Type B pancreatic cell (in vitro differentiated cells): ENCODE results near the gene DNAH11. TPM values are rescaled to one million over a fixed set of nuclear protein-coding genes. Genes with fewer than 3 reads are reported as not detected.
"Not testable (repeated sequence)": the region's sequence is repeated elsewhere in the genome, so short reads cannot be mapped to it uniquely, and the experiment has no call there.

ENCODE experiments used
- DNase-seq: peaks from one replicate; pipeline ENCODE4 v3.0.0; 2021; ENCODE audit warnings: mixed read lengths; ENCODE audit not compliant: unreplicated experiment; ENCODE audit errors: extremely low spot score
- H3K27ac Mint-ChIP-seq: 2 replicates; pipeline ENCODE4 v1.8.0; 2021; ENCODE audit warnings: mild to moderate bottlenecking, mixed read lengths
- H3K27me3 Mint-ChIP-seq: 2 replicates; pipeline ENCODE4 v1.8.0; 2021; ENCODE audit warnings: mixed read lengths
- H3K36me3 Mint-ChIP-seq: 2 replicates; pipeline ENCODE4 v1.8.0; 2021; ENCODE audit warnings: mixed read lengths
- H3K4me1 Mint-ChIP-seq: one replicate; pipeline ENCODE4 v1.8.0; 2021; ENCODE audit warnings: mixed read lengths; ENCODE audit not compliant: unreplicated experiment
- H3K4me3 Mint-ChIP-seq: 2 replicates; pipeline ENCODE4 v1.8.0; 2021; ENCODE audit warnings: mild to moderate bottlenecking, mixed read lengths
- H3K9me3 Mint-ChIP-seq: 2 replicates; pipeline ENCODE4 v1.8.0; 2021; ENCODE audit warnings: mixed read lengths
- CTCF ChIP-seq: fragments of 200-600 bp; sonication (generic); conservative IDR thresholded peaks from 2 replicates; pipeline ENCODE4 v1.5.0; 2021; ENCODE audit warnings: antibody characterized with exemption, mild to moderate bottlenecking
- total RNA-seq: library from RNA; stranded (reverse); gene quantifications from 2 replicates; pipeline ENCODE4 v1.2.1, GENCODE V29; 2021; ENCODE audit warnings: low replicate concordance

Gene DNAH11
- total RNA-seq, 1 donor from 2014 or later = 3.2 TPM

- Mint-ChIP-seq H3K36me3 (no peaks in the 10 kb centered on the region), H3K27me3 (no peaks in the 10 kb centered on the region), H3K4me3 (no peak overlapping the region), H3K4me1 (no peaks in the 10 kb centered on the region), H3K27ac (no peak overlapping the region), H3K9me3 (no peaks in the 10 kb centered on the region)
- TF ChIP-seq CTCF = no peak
- no peak for DNase-seq
Observed at GRCh38 chr7:21670496-21670895, 127.7 kb downstream of the DNAH11 start.

- Mint-ChIP-seq H3K27me3 (no peaks in the 10 kb centered on the region), H3K4me1 (no peaks in the 10 kb centered on the region), H3K4me3 (no peak overlapping the region), H3K36me3 (no peaks in the 10 kb centered on the region), H3K9me3 (no peaks in the 10 kb centered on the region), H3K27ac (no peak overlapping the region)
- no peak for DNase-seq
- TF ChIP-seq CTCF = no peak
Observed at GRCh38 chr7:21671859-21672258, 129.0 kb downstream of the DNAH11 start.

GRCh38 chr7:21675255-21675654 is 132.4 kb downstream of the DNAH11 start:
- no peak overlapping the region for H3K27ac Mint-ChIP-seq
- H3K27me3 Mint-ChIP-seq = no peaks in the 10 kb centered on the region
- H3K4me1 Mint-ChIP-seq = no peaks in the 10 kb centered on the region
- no peaks in the 10 kb centered on the region for H3K9me3 Mint-ChIP-seq
- H3K4me3 Mint-ChIP-seq = no peak overlapping the region
- no peak for TF ChIP-seq CTCF
- no peak for DNase-seq
- no peaks in the 10 kb centered on the region for H3K36me3 Mint-ChIP-seq

- no peaks in the 10 kb centered on the region for H3K4me1 Mint-ChIP-seq
- H3K27me3 Mint-ChIP-seq = peaks cover 6% of the 10 kb centered on the region
- no peaks in the 10 kb centered on the region for H3K36me3 Mint-ChIP-seq
- no peak overlapping the region for H3K4me3 Mint-ChIP-seq
- no peak for TF ChIP-seq CTCF
- no peaks in the 10 kb centered on the region for H3K9me3 Mint-ChIP-seq
- H3K27ac Mint-ChIP-seq = no peak overlapping the region
- DNase-seq = no peak
Observed at GRCh38 chr7:21690705-21691104, 147.9 kb downstream of the DNAH11 start.

GRCh38 chr7:21691146-21691545 is 148.3 kb downstream of the DNAH11 start:
- H3K27ac Mint-ChIP-seq, H3K36me3 Mint-ChIP-seq, H3K4me3 Mint-ChIP-seq, DNase-seq, H3K27me3 Mint-ChIP-seq, H3K4me1 Mint-ChIP-seq, H3K9me3 Mint-ChIP-seq: not testable (repeated sequence)

GRCh38 chr7:21700587-21700986 is 157.7 kb downstream of the DNAH11 start:
- H3K27me3 Mint-ChIP-seq, DNase-seq, H3K27ac Mint-ChIP-seq, H3K4me1 Mint-ChIP-seq, H3K4me3 Mint-ChIP-seq, H3K36me3 Mint-ChIP-seq, H3K9me3 Mint-ChIP-seq: not testable (repeated sequence)

- no peak for DNase-seq
- no peaks in the 10 kb centered on the region for H3K4me1 Mint-ChIP-seq
- H3K4me3 Mint-ChIP-seq = no peak overlapping the region
- H3K9me3 Mint-ChIP-seq = no peaks in the 10 kb centered on the region
- no peaks in the 10 kb centered on the region for H3K27me3 Mint-ChIP-seq
- TF ChIP-seq CTCF = no peak
- no peaks in the 10 kb centered on the region for H3K36me3 Mint-ChIP-seq
- no peak overlapping the region for H3K27ac Mint-ChIP-seq
Observed at GRCh38 chr7:21702303-21702702, 159.5 kb downstream of the DNAH11 start.
